Measurements from ENCODE around the gene KANK2. TPM values are rescaled to one million over a fixed set of nuclear protein-coding genes. Genes with fewer than 3 reads are reported as not detected.
A peak's percentile ranks its signal among the peaks of the same experiment; 100 is the strongest.

The KANK2 gene
- total RNA-seq, 1 experiment from 2014 or later, result 35.1 TPM

DNA sequence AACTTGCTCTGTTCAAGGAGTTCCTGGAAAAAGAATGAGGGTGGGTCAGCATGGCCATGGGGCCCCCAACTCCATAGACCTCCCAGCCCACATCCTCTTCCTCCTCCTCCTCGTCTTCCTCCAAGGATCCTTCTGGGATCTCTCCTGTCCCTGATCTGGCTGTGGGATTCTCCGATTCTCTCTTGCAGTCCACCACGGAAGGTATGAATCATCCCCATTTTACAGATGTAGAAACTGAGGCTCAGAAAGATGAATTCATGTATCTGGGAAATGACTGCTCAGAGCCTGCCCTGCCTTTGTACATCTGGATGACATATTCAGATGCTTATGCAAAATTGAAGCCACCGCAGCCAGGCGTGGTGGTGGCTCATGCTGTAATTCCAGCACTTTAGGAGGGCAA is 2.2 kb upstream of the KANK2 start (continued):
- TF ChIP-seq AFF4 (CRISPR knock-in tag; IDR thresholded peaks at IDR 0.05; ENCODE audit: borderline replicate concordance) (no peak), RORB (CRISPR knock-in tag; IDR thresholded peaks at IDR 0.05) (no peak)
- TF ChIP-seq, protein P1, sequence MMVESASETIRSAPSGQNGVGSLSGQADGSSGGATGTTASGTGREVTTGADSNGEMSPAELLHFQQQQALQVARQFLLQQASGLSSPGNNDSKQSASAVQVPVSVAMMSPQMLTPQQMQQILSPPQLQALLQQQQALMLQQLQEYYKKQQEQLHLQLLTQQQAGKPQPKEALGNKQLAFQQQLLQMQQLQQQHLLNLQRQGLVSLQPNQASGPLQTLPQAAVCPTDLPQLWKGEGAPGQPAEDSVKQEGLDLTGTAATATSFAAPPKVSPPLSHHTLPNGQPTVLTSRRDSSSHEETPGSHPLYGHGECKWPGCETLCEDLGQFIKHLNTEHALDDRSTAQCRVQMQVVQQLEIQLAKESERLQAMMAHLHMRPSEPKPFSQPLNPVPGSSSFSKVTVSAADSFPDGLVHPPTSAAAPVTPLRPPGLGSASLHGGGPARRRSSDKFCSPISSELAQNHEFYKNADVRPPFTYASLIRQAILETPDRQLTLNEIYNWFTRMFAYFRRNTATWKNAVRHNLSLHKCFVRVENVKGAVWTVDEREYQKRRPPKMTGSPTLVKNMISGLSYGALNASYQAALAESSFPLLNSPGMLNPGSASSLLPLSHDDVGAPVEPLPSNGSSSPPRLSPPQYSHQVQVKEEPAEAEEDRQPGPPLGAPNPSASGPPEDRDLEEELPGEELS (CRISPR knock-in tag; IDR thresholded peaks at IDR 0.05), result no peak

DNA sequence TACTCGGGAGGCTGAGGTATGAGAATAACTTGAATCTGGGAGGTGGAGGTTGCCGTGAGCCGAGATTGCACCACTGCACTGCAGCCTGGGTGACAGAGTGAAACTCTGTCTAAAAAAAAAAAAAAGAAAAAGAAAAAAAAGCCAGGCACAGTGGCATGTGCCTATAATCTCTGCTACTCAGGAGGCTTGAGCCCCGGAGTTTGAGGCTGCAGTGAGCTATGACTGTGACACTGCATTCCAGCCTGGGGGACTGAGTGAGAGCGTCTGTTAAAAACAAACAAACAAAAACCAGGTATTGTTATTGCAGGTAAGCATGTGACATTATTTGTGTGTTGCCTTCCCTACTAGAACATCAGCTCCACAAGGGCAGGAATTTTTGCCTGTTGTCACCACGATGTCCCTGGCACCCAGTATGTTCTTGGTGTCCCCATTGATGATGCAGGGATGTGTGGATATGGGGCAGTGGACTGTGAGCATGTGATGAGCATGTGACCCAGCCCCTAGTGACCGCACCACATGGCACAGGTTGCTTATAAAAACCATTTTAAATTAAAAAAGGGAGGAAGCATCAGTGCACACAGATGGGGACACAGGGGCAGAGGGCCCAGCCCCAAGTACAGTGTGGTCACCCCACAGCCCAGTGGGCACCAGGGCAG is 1.6 kb upstream of the KANK2 start:
- DNase-seq (ENCODE audit: low spot score), result no peak
- no peak for ATAC-seq
- Mint-ChIP-seq H3K27ac (no peak overlapping the region), H3K9me3 (no peaks in the 10 kb centered on the region), H3K4me3 (peak overlapping the region; percentile 69), H3K4me1 (peaks cover 13% of the 10 kb centered on the region), H3K27me3 (ENCODE audit: low read depth) (no peaks in the 10 kb centered on the region), H3K36me3 (no peaks in the 10 kb centered on the region; the same call in none of the 2 replicates)
- ChIA-PET POLR2A (interaction anchor here (0.7 kb wide), 1 partner anchor 360 kb away, joined by 3 read pairs; the partner anchor contains the start of gene ELOF1), CTCF (interaction anchor here (1.1 to 1.7 kb wide), 2 partner anchors 44 to 247 kb away, joined by 3 to 6 read pairs; no protein-coding TSS in a partner anchor)
- TF ChIP-seq, protein P2, sequence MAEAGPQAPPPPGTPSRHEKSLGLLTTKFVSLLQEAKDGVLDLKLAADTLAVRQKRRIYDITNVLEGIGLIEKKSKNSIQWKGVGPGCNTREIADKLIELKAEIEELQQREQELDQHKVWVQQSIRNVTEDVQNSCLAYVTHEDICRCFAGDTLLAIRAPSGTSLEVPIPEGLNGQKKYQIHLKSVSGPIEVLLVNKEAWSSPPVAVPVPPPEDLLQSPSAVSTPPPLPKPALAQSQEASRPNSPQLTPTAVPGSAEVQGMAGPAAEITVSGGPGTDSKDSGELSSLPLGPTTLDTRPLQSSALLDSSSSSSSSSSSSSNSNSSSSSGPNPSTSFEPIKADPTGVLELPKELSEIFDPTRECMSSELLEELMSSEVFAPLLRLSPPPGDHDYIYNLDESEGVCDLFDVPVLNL (CRISPR knock-in tag; IDR thresholded peaks at IDR 0.05; ENCODE audit: borderline replicate concordance, low read depth), result no peak
- TF ChIP-seq, protein P3, sequence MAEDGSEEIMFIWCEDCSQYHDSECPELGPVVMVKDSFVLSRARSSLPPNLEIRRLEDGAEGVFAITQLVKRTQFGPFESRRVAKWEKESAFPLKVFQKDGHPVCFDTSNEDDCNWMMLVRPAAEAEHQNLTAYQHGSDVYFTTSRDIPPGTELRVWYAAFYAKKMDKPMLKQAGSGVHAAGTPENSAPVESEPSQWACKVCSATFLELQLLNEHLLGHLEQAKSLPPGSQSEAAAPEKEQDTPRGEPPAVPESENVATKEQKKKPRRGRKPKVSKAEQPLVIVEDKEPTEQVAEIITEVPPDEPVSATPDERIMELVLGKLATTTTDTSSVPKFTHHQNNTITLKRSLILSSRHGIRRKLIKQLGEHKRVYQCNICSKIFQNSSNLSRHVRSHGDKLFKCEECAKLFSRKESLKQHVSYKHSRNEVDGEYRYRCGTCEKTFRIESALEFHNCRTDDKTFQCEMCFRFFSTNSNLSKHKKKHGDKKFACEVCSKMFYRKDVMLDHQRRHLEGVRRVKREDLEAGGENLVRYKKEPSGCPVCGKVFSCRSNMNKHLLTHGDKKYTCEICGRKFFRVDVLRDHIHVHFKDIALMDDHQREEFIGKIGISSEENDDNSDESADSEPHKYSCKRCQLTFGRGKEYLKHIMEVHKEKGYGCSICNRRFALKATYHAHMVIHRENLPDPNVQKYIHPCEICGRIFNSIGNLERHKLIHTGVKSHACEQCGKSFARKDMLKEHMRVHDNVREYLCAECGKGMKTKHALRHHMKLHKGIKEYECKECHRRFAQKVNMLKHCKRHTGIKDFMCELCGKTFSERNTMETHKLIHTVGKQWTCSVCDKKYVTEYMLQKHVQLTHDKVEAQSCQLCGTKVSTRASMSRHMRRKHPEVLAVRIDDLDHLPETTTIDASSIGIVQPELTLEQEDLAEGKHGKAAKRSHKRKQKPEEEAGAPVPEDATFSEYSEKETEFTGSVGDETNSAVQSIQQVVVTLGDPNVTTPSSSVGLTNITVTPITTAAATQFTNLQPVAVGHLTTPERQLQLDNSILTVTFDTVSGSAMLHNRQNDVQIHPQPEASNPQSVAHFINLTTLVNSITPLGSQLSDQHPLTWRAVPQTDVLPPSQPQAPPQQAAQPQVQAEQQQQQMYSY (CRISPR knock-in tag; IDR thresholded peaks at IDR 0.05), result no peak
- no peak for TF ChIP-seq ERG (CRISPR knock-in tag; IDR thresholded peaks at IDR 0.05)
- TF ChIP-seq MXD4 (CRISPR knock-in tag; IDR thresholded peaks at IDR 0.05; ENCODE audit: borderline replicate concordance), result no peak
- no peak for TF ChIP-seq SOX15 (CRISPR knock-in tag; IDR thresholded peaks at IDR 0.05)
- no peak for TF ChIP-seq TEAD1 (CRISPR knock-in tag; IDR thresholded peaks at IDR 0.05)
- no peak for TF ChIP-seq ELF4 (CRISPR knock-in tag; IDR thresholded peaks at IDR 0.05; ENCODE audit: low read depth)
- no peak for TF ChIP-seq ZNF671 (CRISPR knock-in tag; IDR thresholded peaks at IDR 0.05)
- TF ChIP-seq GABPB1 (CRISPR knock-in tag; IDR thresholded peaks at IDR 0.05), result no peak
- TF ChIP-seq TCF7 (CRISPR knock-in tag; IDR thresholded peaks at IDR 0.05; ENCODE audit: low read depth), result no peak
